Heart left ventricle (tissue), 16 donors: ENCODE measurements around the gene WASF3. TPM values are rescaled to one million over a fixed set of nuclear protein-coding genes. Genes with fewer than 3 reads are reported as not detected.
"Not testable (repeated sequence)": the region's sequence is repeated elsewhere in the genome, so short reads cannot be mapped to it uniquely, and the experiment has no call there.

Experiments used
- ATAC-seq, 4 donors: fragments of 200-7000 bp; cut with Tn5 transposase; one replicate each; pipeline ENCODE4 v1.9.1; 2020 to 2022; ENCODE audit warnings: moderate library complexity in 4 of 4, mild to moderate bottlenecking in 3 of 4, moderate number of reproducible peaks in 1 of 4
- DNase-seq, 5 donors: peaks; one replicate each; pipeline ENCODE4 v3.0.0-alpha.2; 2020
- H3K27ac ChIP-seq, 12 donors: fragments of 200-600 bp; sonication (generic) in 4 of 12; one replicate each; pipeline versions ENCODE4 v1.5.0 to v1.8.0; 2016 to 2022; ENCODE audit warnings: mild to moderate bottlenecking in 2 of 12
- H3K27me3 ChIP-seq, 9 donors: fragments of 200-600 bp; sonication (generic) in 2 of 9; one replicate each; pipeline versions ENCODE4 v1.5.1 to v1.8.0; 2016 to 2022; ENCODE audit warnings: mild to moderate bottlenecking in 3 of 9
- H3K36me3 ChIP-seq, 9 donors: fragments of 200-600 bp; sonication (generic) in 2 of 9; one replicate each; pipeline versions ENCODE4 v1.5.0 to v1.8.0; 2018 to 2022; ENCODE audit warnings: mild to moderate bottlenecking in 2 of 9
- H3K4me1 ChIP-seq, 12 donors: fragments of 200-600 bp; sonication (generic) in 4 of 12; one replicate each; pipeline versions ENCODE4 v1.5.0 to v1.8.0; 2016 to 2022; ENCODE audit warnings: mild to moderate bottlenecking in 3 of 12
- H3K4me3 ChIP-seq, 12 donors: fragments of 200-600 bp; sonication (generic) in 4 of 12; one replicate each; pipeline versions ENCODE4 v1.5.0 to v1.8.0; 2017 to 2022; ENCODE audit warnings: mild to moderate bottlenecking in 9 of 12, moderate library complexity in 4 of 12
- H3K9me3 ChIP-seq, 12 donors: fragments of 200-600 bp; sonication (generic) in 4 of 12; one replicate each; pipeline versions ENCODE4 v1.5.0 to v1.8.0; 2016 to 2022; ENCODE audit warnings: mild to moderate bottlenecking in 1 of 12
- CTCF ChIP-seq, 12 donors: fragments of 200-600 bp; sonication (generic) in 4 of 12; IDR thresholded peaks; one replicate each; pipeline versions ENCODE4 v1.5.0 to v1.8.0; 2018 to 2022; ENCODE audit warnings: antibody characterized with exemption in 12 of 12, mild to moderate bottlenecking in 5 of 12
- POLR2A ChIP-seq, 2 donors: fragments of 450-650 bp; IDR thresholded peaks; one replicate each; pipeline ENCODE4 v1.6.1; 2017; ENCODE audit warnings: antibody characterized with exemption in 2 of 2, mild to moderate bottlenecking in 2 of 2, moderate library complexity in 2 of 2
- WGBS, 4 donors: extraction: QIAGEN DNeasy Blood & Tissue Kit in 2 of 4; methylation state at CpG; one replicate each; pipeline versions ENCODE4 v1.1.5 to v1.1.7; 2013 to 2018; 5-methylcytosine and 5-hydroxymethylcytosine counted together
- intact Hi-C, 10 donors: fragments of 100-400 bp; cut with DNase I; formaldehyde crosslinking; loops; one replicate each; pipeline versions ENCODE4 v1.11.1 to v1.14.2; 2022
- polyA plus RNA-seq, 2 donors: library from polyadenylated mRNA; stranded (reverse); fragments of 200-250 nt; gene quantifications; one replicate each; pipeline ENCODE4 v1.2.3, GENCODE V29; 2013
- total RNA-seq, 9 donors: library from RNA; depleted of rRNA in 2 of 9; stranded (reverse); fragments of >200 nt in 2 of 9; fragmentation: NEBNext Ultra II Directional in 3 of 9; extraction: Animal tissue kit (Norgen Biotek cat#: 25700) in 3 of 9; gene quantifications; one replicate each; pipeline versions ENCODE4 v1.1.0 to v1.2.4, GENCODE V29; 2016 to 2023
- donor health status: ischemic (EF 13 %, LVEDD 7.1; RV severe dilation, severe dysfunction).
- donor health status: healthy with polysubstance abuse.
- donor health status: DM: no; HTN: yes; CAD: no.
- donor health status: DM: no; HTN: no; CAD: no.
- donor health status: ischemic (EF 25% LVEDD 6.9; RV normal size, moderate dysfunction).
- donor health status: ischemic (EF 25% LVEDD 5.7; RV mildly dilated, moderate dysfunction).
- donor health status: healthy.
- donor health status: DM: yes; HTN: yes; CAD: no.
- donor health status: ischemic (EF 35%, LVEDD 5.7; RV mildly dilated, moderate dysfunction).
- donor health status: nonischemic (EF 11% LVEDD 7.7; RV severe dilation, severe dysfunction).
- donor health status: DM: yes; HTN: yes; CAD: no.
- donor health status: PGD.
- donor health status: ischemic (EF 29% LVEDD 5.4; RV normal size, mild dysfunction).
- donor health status: nonischemic (EF 23%, LVEDD 6.1; RV moderate dilation, normal function).

The WASF3 gene
- total and polyA plus RNA-seq, 11 donors, result 3.4 to 14.9 (median 10.0) TPM

- H3K4me1 ChIP-seq, result peaks cover 0 to 6% (median 0%) of the 10 kb centered on the region in 12 donors
- no peak overlapping the region for H3K4me3 ChIP-seq
- no peak for TF ChIP-seq CTCF (IDR thresholded peaks at IDR 0.05)
- TF ChIP-seq POLR2A (IDR thresholded peaks at IDR 0.05), result no peak
- WGBS, 4 donors, result 90 to 97% (median 95%) methylated on average over 2 of the region's 2 CpGs
- H3K27me3 ChIP-seq, result no peaks in the 10 kb centered on the region
- peaks cover 0 to 29% (median 13%) of the 10 kb centered on the region in 12 donors for H3K9me3 ChIP-seq
- no peaks in the 10 kb centered on the region for H3K36me3 ChIP-seq
- no peak overlapping the region for H3K27ac ChIP-seq
- intact Hi-C loops, result no loop called here
- ATAC-seq, result no peak
- DNase-seq, result no peak
Measured at GRCh38 chr13:26626271-26626670, 68.8 kb downstream of the WASF3 start.

GRCh38 chr13:26628706-26629105, 71.2 kb downstream of the WASF3 start:
- intact Hi-C loops, result no loop called here
- H3K4me3 ChIP-seq, result no peak overlapping the region
- no peak for DNase-seq
- WGBS, 4 donors, result 85 to 95% (median 92%) methylated on average over 5 to 8 of the region's 8 CpGs
- no peaks in the 10 kb centered on the region for H3K4me1 ChIP-seq
- peak in 3 of 4 donors; percentile 45 to 60 (median 47) for ATAC-seq
- TF ChIP-seq POLR2A (IDR thresholded peaks at IDR 0.05) (no peak), CTCF (IDR thresholded peaks at IDR 0.05) (peak in 2 of 12 donors; percentile 26 to 29)
- H3K27ac ChIP-seq, result no peak overlapping the region
- peaks cover 0 to 31% (median 13%) of the 10 kb centered on the region in 12 donors for H3K9me3 ChIP-seq
- no peaks in the 10 kb centered on the region for H3K36me3 ChIP-seq
- no peaks in the 10 kb centered on the region for H3K27me3 ChIP-seq

GRCh38 chr13:26629260-26629825, 71.9 kb downstream of the WASF3 start:
- Histone ChIP-seq H3K4me1 (no peaks in the 10 kb centered on the region), H3K27ac (no peak overlapping the region), H3K9me3 (peaks cover 0 to 25% (median 8%) of the 10 kb centered on the region in 12 donors), H3K27me3 (no peaks in the 10 kb centered on the region), H3K36me3 (no peaks in the 10 kb centered on the region), H3K4me3 (no peak overlapping the region)
- WGBS, 4 donors, result 80 to 87% (median 83%) methylated on average over 5 of the region's 5 CpGs
- intact Hi-C loops, result no loop called here
- DNase-seq (no peak), ATAC-seq (peak in 1 of 4 donors; percentile 34)
- no peak for TF ChIP-seq POLR2A (IDR thresholded peaks at IDR 0.05)
- no peak for TF ChIP-seq CTCF (IDR thresholded peaks at IDR 0.05)

GRCh38 chr13:26635634-26636033, 78.2 kb downstream of the WASF3 start:
- H3K36me3 ChIP-seq, H3K27me3 ChIP-seq: not testable (repeated sequence)
- WGBS, 4 donors, result 94 to 98% (median 97%) methylated on average over 6 of the region's 6 CpGs

GRCh38 chr13:26636073-26636472, 78.6 kb downstream of the WASF3 start:
- H3K36me3 ChIP-seq, ATAC-seq, H3K27ac ChIP-seq, H3K27me3 ChIP-seq, DNase-seq, H3K4me3 ChIP-seq, H3K9me3 ChIP-seq, H3K4me1 ChIP-seq, intact Hi-C loops: not testable (repeated sequence)
- 78 to 84% (median 82%) methylated on average over 5 to 8 of the region's 8 CpGs for WGBS, 4 donors

More at GRCh38 chr13:26635634-26636033, 78.2 kb downstream of the WASF3 start:
- H3K4me3 ChIP-seq, H3K27ac ChIP-seq, intact Hi-C loops, ATAC-seq, H3K9me3 ChIP-seq, H3K4me1 ChIP-seq, DNase-seq: not testable (repeated sequence)
